VCaP (cell line): ENCODE measurements around the gene SEC14L3.

Experiments used
- H3K27ac ChIP-seq: fragments of 450-650 bp; 2 replicates; pipeline ENCODE4 v1.5.1; 2017
- TF ChIP-seq, protein P1 (sequence below): fragments of 450-650 bp; conservative IDR thresholded peaks from 2 replicates; pipeline ENCODE4 v1.5.1; 2017; ENCODE audit warnings: mild to moderate bottlenecking, moderate library complexity

The SEC14L3 gene

DNA sequence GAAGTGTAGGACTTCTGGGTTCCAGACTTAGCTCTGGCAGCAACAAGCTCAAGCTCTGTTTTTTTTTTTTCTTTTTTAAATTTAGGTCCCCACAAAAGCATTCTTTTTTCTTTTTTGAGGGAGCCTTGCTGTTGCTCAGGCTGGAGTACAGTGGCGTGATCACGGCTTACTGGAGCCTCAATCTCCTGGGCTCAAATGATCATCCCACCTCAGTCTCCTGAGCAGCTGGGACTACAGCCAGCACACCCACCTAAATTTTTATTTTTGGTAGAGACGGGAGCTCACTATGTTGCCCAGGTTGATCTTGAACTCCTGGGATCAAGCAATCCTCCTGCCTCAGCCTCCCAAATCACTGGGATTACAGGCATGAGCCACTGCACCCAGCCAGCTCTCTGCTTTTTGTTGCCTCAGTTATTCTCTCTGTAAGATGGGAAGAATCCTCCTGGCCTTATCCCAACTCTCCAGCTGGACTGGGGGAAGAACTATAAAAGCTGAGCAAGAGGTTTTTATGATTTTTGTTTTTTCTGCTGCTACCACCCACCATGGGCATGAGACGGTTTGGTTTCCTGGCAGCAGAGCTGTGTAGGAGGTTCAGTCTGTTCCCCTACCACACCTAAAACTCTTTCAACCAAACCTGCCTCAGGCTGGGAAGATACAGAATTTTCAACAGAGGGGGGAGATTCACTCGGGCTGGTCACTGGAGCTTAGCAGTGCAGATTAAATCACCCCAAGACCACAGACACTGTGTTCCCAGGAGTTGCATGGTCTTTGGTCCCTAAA is 57.9 kb downstream of the SEC14L3 start:
- TF ChIP-seq, protein P1, sequence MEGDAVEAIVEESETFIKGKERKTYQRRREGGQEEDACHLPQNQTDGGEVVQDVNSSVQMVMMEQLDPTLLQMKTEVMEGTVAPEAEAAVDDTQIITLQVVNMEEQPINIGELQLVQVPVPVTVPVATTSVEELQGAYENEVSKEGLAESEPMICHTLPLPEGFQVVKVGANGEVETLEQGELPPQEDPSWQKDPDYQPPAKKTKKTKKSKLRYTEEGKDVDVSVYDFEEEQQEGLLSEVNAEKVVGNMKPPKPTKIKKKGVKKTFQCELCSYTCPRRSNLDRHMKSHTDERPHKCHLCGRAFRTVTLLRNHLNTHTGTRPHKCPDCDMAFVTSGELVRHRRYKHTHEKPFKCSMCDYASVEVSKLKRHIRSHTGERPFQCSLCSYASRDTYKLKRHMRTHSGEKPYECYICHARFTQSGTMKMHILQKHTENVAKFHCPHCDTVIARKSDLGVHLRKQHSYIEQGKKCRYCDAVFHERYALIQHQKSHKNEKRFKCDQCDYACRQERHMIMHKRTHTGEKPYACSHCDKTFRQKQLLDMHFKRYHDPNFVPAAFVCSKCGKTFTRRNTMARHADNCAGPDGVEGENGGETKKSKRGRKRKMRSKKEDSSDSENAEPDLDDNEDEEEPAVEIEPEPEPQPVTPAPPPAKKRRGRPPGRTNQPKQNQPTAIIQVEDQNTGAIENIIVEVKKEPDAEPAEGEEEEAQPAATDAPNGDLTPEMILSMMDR = no peak
- no peak overlapping the region for H3K27ac ChIP-seq

DNA sequence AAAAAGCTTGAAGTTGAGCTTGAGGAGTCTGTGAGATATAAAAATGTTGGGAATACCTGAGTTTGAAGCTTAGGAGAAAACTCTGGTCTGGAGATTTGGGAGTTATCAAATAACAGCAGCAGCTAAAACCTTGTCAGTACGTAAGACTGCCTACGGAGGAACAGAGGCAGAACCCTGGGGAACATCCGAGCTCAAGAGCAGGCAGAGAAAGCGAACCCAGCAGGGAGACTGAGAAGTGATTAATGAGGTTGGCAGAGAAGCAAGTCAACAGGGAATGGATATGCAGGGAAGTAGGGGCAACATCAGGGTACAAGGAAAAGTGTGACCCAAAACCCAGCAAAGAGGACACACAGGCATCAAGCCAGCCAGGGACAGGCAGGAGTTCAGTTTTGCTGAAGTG is 58.8 kb downstream of the SEC14L3 start:
- H3K27ac ChIP-seq = no peak overlapping the region
- TF ChIP-seq, protein P1 = no peak

DNA sequence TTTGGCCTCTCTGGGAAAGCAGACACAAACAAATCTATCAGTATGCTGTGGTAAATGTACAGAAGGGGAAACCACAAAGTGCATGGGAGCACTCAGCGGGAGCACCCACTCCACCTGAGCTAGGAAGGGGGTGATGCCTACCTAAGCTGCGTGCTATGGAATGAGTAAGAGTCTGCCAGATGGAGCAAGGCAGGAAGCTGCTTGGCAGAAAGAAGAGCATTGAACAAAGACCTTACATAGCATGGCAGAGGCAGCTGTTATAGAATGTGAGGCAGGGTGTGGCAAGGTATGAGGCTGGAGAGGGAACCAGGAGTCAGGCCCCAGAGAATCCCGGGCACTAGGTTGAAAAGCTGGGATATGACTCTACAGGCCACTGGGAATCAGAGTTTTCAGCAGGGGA is 60.0 kb downstream of the SEC14L3 start:
- TF ChIP-seq, protein P1 = no peak
- H3K27ac ChIP-seq = no peak overlapping the region
